ENCODE data around the gene EPHB1. TPM values are rescaled to one million over a fixed set of nuclear protein-coding genes. Genes with fewer than 3 reads are reported as not detected.

Gene EPHB1
- total and polyA plus RNA-seq, 2 donors (not counting 3 experiments of a cell fraction or from before 2014, with no cell fraction given) = 1.3 to 5.2 TPM

GRCh38 chr3:135091946-135092345, 296.9 kb downstream of the EPHB1 start:
- Histone ChIP-seq H2AFZ (ENCODE audit: low read depth, low read length) (no peak overlapping the region), H3K27me3 (ENCODE audit: control insufficient read depth in 2 of 2, insufficient read depth in 2 of 2, low read length in 2 of 2) (no peaks in the 10 kb centered on the region), H3K9me1 (replicated peaks; ENCODE audit: control insufficient read depth, extremely low read depth, insufficient read depth, low read length) (no peaks in the 10 kb centered on the region), H3K4me2 (ENCODE audit: insufficient read depth, low read length) (no peak overlapping the region), H3K9me3 (replicated peaks; ENCODE audit: control insufficient read depth, insufficient read depth, low read length) (no peaks in the 10 kb centered on the region), H3K4me1 (ENCODE audit: control insufficient read depth, extremely low read depth, insufficient read depth, low read length) (no peaks in the 10 kb centered on the region), H3K4me3 (replicated peaks in 1 of 3; ENCODE audit: insufficient read depth in 1 of 3, low read depth in 1 of 3, low read length in 3 of 3) (no peak overlapping the region), H3K27ac (ENCODE audit: insufficient read depth, low read depth, low read length) (no peak overlapping the region), H4K20me1 (replicated peaks; ENCODE audit: control insufficient read depth, extremely low read depth, insufficient read depth, low read length) (no peaks in the 10 kb centered on the region), H3K36me3 (ENCODE audit: control insufficient read depth in 2 of 2, extremely low read depth in 1 of 2, insufficient read depth in 2 of 2, low read length in 2 of 2) (no peaks in the 10 kb centered on the region), H3K9ac (replicated peaks; ENCODE audit: extremely low read depth, insufficient read depth, low read length) (no peak overlapping the region), H3K79me2 (ENCODE audit: control insufficient read depth, insufficient read depth, low read length) (no peaks in the 10 kb centered on the region)
- no TSS peak for BruUV-seq (replicated peaks)
- TF ChIP-seq POLR2A (IDR thresholded peaks at IDR 0.05; ENCODE audit: low read depth, low read length) (no peak), MYC (IDR thresholded peaks at IDR 0.05; ENCODE audit: low read depth, low read length) (no peak), GATA2 (IDR thresholded peaks at IDR 0.05; ENCODE audit: insufficient read depth, insufficient read length, low read depth, low read length) (no peak)
- TF ChIP-seq, protein P1, sequence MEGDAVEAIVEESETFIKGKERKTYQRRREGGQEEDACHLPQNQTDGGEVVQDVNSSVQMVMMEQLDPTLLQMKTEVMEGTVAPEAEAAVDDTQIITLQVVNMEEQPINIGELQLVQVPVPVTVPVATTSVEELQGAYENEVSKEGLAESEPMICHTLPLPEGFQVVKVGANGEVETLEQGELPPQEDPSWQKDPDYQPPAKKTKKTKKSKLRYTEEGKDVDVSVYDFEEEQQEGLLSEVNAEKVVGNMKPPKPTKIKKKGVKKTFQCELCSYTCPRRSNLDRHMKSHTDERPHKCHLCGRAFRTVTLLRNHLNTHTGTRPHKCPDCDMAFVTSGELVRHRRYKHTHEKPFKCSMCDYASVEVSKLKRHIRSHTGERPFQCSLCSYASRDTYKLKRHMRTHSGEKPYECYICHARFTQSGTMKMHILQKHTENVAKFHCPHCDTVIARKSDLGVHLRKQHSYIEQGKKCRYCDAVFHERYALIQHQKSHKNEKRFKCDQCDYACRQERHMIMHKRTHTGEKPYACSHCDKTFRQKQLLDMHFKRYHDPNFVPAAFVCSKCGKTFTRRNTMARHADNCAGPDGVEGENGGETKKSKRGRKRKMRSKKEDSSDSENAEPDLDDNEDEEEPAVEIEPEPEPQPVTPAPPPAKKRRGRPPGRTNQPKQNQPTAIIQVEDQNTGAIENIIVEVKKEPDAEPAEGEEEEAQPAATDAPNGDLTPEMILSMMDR (IDR thresholded peaks at IDR 0.05; ENCODE audit: extremely low read depth in 1 of 2, insufficient read depth in 1 of 2, low read depth in 1 of 2, low read length in 2 of 2) = no peak
- intact Hi-C loops (cut with micrococcal nuclease) = no loop called here
- POLR2A ChIA-PET = no interaction called here
- CTCF ChIA-PET = no interaction called here
- DNase-seq (ENCODE audit: low read depth, low spot score) (no peak), FAIRE-seq (no peak)
- dilution Hi-C loops (cut with MboI; ENCODE audit: extremely low pct_ligation_motif_present, low sequenced_read_pairs) = no loop called here

- intact Hi-C loops (cut with micrococcal nuclease) = no loop called here
- H3K27me3 ChIP-seq (ENCODE audit: control insufficient read depth in 2 of 2, insufficient read depth in 2 of 2, low read length in 2 of 2) = no peaks in the 10 kb centered on the region
- H4K20me1 ChIP-seq (replicated peaks; ENCODE audit: control insufficient read depth, extremely low read depth, insufficient read depth, low read length) = no peaks in the 10 kb centered on the region
- ChIA-PET CTCF (no interaction called here), POLR2A (no interaction called here)
- no peak for TF ChIP-seq FOS (IDR thresholded peaks at IDR 0.05; ENCODE audit: borderline replicate concordance, insufficient read depth, low read length)
- no peak for TF ChIP-seq JUN (IDR thresholded peaks at IDR 0.05; ENCODE audit: borderline replicate concordance, insufficient read depth, insufficient read length, low read depth)
- no peak for TF ChIP-seq POLR2AphosphoS5 (IDR thresholded peaks at IDR 0.05; ENCODE audit: insufficient read depth, low read depth, low read length)
- no peak for TF ChIP-seq MYC (IDR thresholded peaks at IDR 0.05; ENCODE audit: low read depth, low read length)
- no peak for TF ChIP-seq POLR2A (IDR thresholded peaks at IDR 0.05; ENCODE audit: low read depth, low read length)
- TF ChIP-seq, protein P2, sequence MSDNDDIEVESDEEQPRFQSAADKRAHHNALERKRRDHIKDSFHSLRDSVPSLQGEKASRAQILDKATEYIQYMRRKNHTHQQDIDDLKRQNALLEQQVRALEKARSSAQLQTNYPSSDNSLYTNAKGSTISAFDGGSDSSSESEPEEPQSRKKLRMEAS (IDR thresholded peaks at IDR 0.05; ENCODE audit: insufficient read depth, insufficient read length) = no peak
- TF ChIP-seq, protein P1 (IDR thresholded peaks at IDR 0.05; ENCODE audit: extremely low read depth in 1 of 2, insufficient read depth in 1 of 2, low read depth in 1 of 2, low read length in 2 of 2) = no peak
- no peak for TF ChIP-seq EZH2 (IDR thresholded peaks at IDR 0.05; ENCODE audit: borderline replicate concordance, low read depth, low read length, severe bottlenecking)
- TF ChIP-seq GATA2 (IDR thresholded peaks at IDR 0.05; ENCODE audit: insufficient read depth, insufficient read length, low read depth, low read length) = no peak
- no peak for FAIRE-seq
- DNase-seq (ENCODE audit: low read depth, low spot score) = no peak
- H3K9me3 ChIP-seq (replicated peaks; ENCODE audit: control insufficient read depth, insufficient read depth, low read length) = no peaks in the 10 kb centered on the region
- H3K9me1 ChIP-seq (replicated peaks; ENCODE audit: control insufficient read depth, extremely low read depth, insufficient read depth, low read length) = no peaks in the 10 kb centered on the region
- no peak overlapping the region for H3K4me2 ChIP-seq (ENCODE audit: insufficient read depth, low read length)
- no peak overlapping the region for H3K9ac ChIP-seq (replicated peaks; ENCODE audit: extremely low read depth, insufficient read depth, low read length)
- no peaks in the 10 kb centered on the region for H3K79me2 ChIP-seq (ENCODE audit: control insufficient read depth, insufficient read depth, low read length)
- no peak overlapping the region for H2AFZ ChIP-seq (ENCODE audit: low read depth, low read length)
- H3K4me1 ChIP-seq (ENCODE audit: control insufficient read depth, extremely low read depth, insufficient read depth, low read length) = no peaks in the 10 kb centered on the region
- no TSS peak for BruUV-seq (replicated peaks)
- H3K4me3 ChIP-seq (replicated peaks in 1 of 3; ENCODE audit: insufficient read depth in 1 of 3, low read depth in 1 of 3, low read length in 3 of 3) = no peak overlapping the region
- dilution Hi-C loops (cut with MboI; ENCODE audit: extremely low pct_ligation_motif_present, low sequenced_read_pairs) = no loop called here
- H3K36me3 ChIP-seq (ENCODE audit: control insufficient read depth in 2 of 2, extremely low read depth in 1 of 2, insufficient read depth in 2 of 2, low read length in 2 of 2) = no peaks in the 10 kb centered on the region
- H3K27ac ChIP-seq (ENCODE audit: insufficient read depth, low read depth, low read length) = no peak overlapping the region
These were observed 298.1 kb downstream of the EPHB1 start for GRCh38 chr3:135093121-135093520.
